ENCODE data around the gene RMRP.

Gene RMRP

GRCh38 chr9:35695943-35696401 is 38.2 kb upstream of the RMRP start:
- TF ChIP-seq MAX (IDR thresholded peaks at IDR 0.05; ENCODE audit: low read depth, low read length) (no peak), POLR2A (IDR thresholded peaks at IDR 0.05; ENCODE audit: extremely low read depth, insufficient read length) (no peak), MYC (IDR thresholded peaks at IDR 0.05; ENCODE audit: low read depth, low read length) (no peak)
- TF ChIP-seq, protein P1, sequence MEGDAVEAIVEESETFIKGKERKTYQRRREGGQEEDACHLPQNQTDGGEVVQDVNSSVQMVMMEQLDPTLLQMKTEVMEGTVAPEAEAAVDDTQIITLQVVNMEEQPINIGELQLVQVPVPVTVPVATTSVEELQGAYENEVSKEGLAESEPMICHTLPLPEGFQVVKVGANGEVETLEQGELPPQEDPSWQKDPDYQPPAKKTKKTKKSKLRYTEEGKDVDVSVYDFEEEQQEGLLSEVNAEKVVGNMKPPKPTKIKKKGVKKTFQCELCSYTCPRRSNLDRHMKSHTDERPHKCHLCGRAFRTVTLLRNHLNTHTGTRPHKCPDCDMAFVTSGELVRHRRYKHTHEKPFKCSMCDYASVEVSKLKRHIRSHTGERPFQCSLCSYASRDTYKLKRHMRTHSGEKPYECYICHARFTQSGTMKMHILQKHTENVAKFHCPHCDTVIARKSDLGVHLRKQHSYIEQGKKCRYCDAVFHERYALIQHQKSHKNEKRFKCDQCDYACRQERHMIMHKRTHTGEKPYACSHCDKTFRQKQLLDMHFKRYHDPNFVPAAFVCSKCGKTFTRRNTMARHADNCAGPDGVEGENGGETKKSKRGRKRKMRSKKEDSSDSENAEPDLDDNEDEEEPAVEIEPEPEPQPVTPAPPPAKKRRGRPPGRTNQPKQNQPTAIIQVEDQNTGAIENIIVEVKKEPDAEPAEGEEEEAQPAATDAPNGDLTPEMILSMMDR (IDR thresholded peaks at IDR 0.05; ENCODE audit: low read depth, low read length) = no peak
- H3K4me3 ChIP-seq (ENCODE audit: low read depth, low read length) = no peak overlapping the region
- no peak for DNase-seq (ENCODE audit: low read depth)

DNA sequence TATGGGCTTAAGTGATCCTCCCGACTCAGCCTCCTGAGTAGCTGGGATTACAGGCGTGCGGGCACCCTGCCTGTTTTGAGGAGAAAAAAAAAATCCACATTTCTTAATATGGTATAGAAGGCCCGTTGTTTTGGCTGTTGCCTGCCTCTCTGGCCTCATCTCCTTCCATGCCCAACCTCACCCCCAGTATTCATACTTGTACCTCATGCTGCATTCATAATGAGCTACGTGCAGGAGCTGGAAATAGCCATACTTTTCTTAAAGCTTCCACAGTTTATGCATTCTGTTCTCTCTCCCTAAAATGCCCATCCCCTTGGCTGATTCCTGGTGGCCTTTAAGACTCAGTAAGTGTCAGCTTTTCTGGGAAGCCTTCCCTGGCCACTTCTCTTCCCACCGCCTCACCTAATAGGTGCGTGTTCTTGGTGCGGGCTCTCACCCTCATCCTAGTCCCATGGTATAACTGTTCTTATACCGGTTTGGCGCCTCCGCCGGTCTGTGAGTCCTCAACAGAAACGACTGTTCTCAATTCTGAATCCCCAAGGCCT is 34.0 kb upstream of the RMRP start:
- no peak for DNase-seq (ENCODE audit: low read depth)
- no peak overlapping the region for H3K4me3 ChIP-seq (ENCODE audit: low read depth, low read length)
- TF ChIP-seq POLR2A (IDR thresholded peaks at IDR 0.05; ENCODE audit: extremely low read depth, insufficient read length) (no peak), MYC (IDR thresholded peaks at IDR 0.05; ENCODE audit: low read depth, low read length) (no peak), MAX (IDR thresholded peaks at IDR 0.05; ENCODE audit: low read depth, low read length) (no peak)
- TF ChIP-seq, protein P1 (IDR thresholded peaks at IDR 0.05; ENCODE audit: low read depth, low read length) = no peak

- no peak for DNase-seq (ENCODE audit: low read depth)
- H3K4me3 ChIP-seq (ENCODE audit: low read depth, low read length) = peak overlapping the region; percentile 49
These were observed 33.5 kb upstream of the RMRP start for GRCh38 chr9:35691334-35691650.

DNA sequence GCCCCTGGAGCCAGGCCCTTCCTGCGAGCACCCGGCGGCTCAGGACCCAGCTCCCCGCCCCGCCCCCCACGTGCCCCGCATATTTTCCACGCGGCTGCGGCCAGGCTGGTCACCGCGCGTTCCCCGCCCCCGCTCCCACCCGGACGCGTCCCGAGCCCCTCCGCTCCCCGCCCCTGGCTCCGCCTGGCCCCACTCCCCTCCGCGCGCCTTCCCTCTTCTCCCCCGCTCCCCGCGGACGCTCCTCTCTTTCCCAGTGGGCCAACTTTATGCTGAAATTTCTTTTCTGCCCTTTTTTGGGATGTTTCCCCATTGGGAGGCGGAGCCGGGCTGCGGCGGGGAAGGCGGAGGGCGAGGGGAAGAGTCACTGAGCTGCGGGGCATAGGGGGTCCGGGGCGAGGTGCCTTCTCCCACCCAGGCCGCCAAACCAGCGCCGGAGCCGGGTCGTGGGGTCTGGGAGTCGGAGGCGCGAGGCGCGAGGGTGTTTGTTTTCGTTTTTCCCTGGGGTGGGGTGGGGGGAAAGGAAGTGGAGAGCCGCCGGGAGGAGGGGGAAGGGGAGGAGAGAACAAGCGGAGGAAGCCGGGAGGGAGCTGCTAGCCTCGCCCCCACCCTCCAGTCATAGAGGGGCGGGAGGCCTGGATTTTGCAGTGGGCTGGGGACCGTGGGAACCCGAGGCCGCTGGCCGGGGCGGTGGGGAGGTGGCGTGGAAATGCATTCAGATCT is 33.0 kb upstream of the RMRP start:
- peak overlapping the region; percentile 49 for H3K4me3 ChIP-seq (ENCODE audit: low read depth, low read length)
- TF ChIP-seq MAX (IDR thresholded peaks at IDR 0.05; ENCODE audit: low read depth, low read length) (no peak), MYC (IDR thresholded peaks at IDR 0.05; ENCODE audit: low read depth, low read length) (no peak), POLR2A (IDR thresholded peaks at IDR 0.05; ENCODE audit: extremely low read depth, insufficient read length) (no peak)
- TF ChIP-seq, protein P1 (IDR thresholded peaks at IDR 0.05; ENCODE audit: low read depth, low read length) = no peak
- DNase-seq (ENCODE audit: low read depth) = peak; percentile 64

More at GRCh38 chr9:35691334-35691650, 33.5 kb upstream of the RMRP start:
- TF ChIP-seq POLR2A (IDR thresholded peaks at IDR 0.05; ENCODE audit: extremely low read depth, insufficient read length) (no peak), MAX (IDR thresholded peaks at IDR 0.05; ENCODE audit: low read depth, low read length) (no peak), MYC (IDR thresholded peaks at IDR 0.05; ENCODE audit: low read depth, low read length) (no peak)
- TF ChIP-seq, protein P1 (IDR thresholded peaks at IDR 0.05; ENCODE audit: low read depth, low read length) = no peak

GRCh38 chr9:35690294-35690613 is 32.4 kb upstream of the RMRP start:
- TF ChIP-seq MAX (IDR thresholded peaks at IDR 0.05; ENCODE audit: low read depth, low read length) = no peak
- no peak for TF ChIP-seq POLR2A (IDR thresholded peaks at IDR 0.05; ENCODE audit: extremely low read depth, insufficient read length)
- TF ChIP-seq, protein P1 (IDR thresholded peaks at IDR 0.05; ENCODE audit: low read depth, low read length) = no peak
- TF ChIP-seq MYC (IDR thresholded peaks at IDR 0.05; ENCODE audit: low read depth, low read length) = no peak
- H3K4me3 ChIP-seq (ENCODE audit: low read depth, low read length) = peak overlapping the region; percentile 44
- DNase-seq (ENCODE audit: low read depth) = peak; percentile 25
